HG03354 (cell line): ENCODE data around the gene PIANP.

Experiments used
- ATAC-seq: cut with Tn5 transposase; IDR thresholded peaks from one replicate; pipeline ENCODE4 v1.9.1; 2021; ENCODE audit warnings: mild to moderate bottlenecking; ENCODE audit not compliant: unreplicated experiment, poor library complexity, severe bottlenecking

PIANP gene

DNA sequence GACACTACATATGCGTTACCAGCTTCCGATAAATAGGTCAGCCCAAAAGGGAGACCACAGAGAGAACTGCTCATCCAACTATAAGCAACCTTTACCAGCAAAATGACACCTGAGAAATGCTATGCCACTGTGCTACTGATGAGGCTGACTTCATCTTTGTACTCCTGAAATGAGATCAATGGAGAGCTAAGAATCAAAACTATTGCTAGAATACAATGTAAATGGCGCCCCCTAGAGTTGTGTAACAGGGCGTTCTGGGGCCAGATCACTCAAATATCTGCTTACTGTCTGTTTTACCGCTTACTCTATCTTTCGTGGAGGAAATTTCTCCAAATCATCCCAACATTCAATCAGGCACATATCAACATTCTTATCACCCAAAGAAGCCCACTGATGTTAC lies 16.0 kb downstream of the PIANP start:
- no peak for ATAC-seq

DNA sequence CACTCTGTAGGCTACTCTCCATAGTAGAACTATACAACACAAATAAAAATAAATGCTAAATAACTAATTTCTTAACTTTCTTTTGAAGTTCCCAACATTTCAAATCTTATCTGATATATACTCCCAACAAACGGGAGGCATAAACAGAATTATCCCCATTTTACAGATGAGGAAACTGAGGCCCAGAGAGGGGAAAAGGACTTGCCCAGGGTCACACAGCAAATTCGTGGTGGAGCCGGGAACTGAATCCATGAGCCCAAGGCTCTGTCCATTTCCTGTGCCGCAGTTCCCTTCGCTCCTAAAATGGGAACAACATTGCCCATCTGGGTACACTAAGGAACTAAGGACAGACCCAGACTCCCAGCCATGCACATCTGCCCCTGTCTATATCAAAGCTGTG lies 23.7 kb downstream of the PIANP start:
- no peak for ATAC-seq

DNA sequence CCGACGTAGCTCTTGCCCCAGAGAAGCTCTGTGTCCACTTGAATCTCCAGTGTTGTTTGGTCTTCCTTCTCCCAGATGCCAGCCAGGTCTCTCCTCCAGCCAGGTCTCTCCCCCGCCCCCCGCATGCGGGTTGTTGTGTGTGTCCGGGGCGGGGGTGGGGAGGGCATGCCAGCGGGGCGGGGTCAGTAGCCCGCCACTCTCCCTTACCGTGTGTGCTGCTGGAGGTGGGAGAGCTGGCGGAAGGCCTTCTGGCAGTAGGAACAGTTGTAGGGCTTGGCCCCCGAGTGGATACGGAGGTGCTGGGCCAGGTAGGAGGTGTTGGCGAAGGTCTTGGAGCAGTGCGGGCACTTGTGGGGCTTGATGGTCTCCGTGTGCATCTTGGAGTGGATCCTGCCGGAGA lies 28.5 kb downstream of the PIANP start:
- no peak for ATAC-seq

DNA sequence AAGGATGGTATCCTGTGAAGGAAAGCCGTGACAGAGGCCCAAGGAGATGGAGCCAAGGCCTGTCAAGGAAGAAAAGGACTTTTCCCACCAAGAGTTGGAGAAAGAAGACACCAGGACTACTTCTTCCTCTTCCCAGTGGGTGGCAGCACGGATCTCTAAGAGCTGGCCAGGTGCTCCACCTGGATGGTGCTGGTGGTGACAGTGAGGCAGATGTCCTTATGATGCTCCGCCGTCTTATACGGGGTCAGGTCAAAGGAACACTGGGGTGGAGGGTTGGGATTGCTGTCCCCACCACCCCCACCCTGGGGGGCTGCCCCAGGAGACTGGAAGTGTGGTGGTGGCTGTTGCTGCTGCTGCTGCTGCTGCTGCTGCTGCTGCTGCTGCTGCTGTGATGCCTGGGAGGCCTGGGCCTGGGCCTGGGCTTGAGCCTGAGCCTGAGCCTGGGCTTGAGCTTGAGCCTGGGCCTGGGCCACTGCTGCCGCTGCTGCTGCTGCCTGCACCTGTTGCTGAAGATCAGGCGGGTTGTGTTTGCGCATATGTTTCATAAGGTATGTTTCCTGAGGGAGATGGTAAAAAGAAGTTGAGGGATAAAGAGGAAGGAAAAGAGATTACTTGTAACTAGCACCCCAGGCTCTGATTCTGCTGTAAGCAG lies 32.9 kb downstream of the PIANP start:
- ATAC-seq, result no peak

DNA sequence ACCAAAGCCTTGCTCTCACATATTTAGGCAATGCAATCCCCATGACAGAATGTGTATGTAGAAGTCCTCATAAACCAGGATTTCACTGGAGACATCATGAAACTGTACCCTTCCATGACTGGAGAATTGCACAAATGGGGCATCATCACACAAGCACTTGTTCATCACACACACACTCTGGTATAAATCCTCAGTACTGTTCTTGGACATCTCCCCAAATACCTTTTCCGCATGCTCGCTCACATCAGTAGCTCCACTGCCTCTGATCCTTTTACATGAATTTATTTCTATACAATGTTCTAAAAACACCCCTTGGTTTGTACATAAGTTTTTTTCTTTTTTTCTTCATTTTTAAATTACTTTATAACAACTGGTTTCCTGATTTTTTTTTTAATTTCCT lies 34.4 kb downstream of the PIANP start:
- no peak for ATAC-seq

DNA sequence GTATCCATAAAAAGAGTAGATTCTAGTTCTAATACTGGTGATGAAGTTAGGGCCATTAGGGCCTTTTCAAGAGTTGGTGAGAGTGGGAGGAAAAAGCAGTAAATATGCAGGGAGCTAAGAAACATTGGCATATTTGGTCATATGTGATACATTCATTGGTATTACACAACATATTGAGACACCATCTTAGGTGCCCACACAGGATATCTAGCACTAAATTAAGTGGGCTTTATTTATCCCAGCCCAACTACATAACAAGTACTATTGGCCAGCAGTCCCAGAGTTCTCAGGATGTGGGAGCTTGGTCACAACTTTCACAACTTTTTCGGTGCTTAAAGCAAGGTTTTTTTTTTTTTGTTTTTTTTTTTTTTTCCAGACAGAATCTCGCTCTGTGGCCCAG lies 35.7 kb downstream of the PIANP start:
- no peak for ATAC-seq

DNA sequence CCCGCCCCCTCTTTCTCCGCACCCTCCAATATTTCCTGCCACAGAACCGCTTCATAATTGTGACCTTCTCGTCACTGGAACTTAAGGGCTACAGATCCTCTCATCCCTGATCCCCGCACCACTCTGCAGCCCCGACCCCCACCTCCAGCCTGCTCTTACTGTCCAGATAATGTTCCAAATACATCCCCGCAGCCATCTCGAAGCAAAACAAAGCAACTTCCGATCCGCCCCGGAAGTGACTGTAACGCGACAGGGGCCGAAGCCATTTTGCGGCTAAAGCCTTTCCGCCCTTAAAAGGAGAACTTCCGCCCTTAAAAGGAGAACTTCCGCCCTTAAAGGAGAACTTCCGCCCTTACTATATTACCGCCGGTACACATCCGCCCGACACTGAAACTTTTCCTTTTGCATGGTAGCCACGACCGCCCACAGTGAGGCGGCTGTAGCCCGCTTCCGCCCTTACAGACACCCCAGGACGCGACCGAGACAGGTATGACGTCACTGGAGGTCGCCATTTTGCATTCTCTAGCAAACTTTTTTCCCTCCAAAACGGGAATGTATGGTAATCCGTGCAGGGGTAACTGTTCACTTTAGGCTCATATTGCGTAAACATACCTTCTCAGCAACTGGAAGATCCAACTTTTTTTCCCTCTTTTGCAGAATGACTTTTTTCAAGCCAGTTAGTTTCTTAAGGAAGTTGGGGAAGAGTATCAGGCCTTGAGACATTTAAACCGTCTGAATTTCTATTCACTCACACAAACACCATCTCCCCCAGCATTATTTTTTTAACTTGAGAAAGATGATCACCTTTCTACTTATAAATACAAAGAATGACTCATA lies 37.5 kb downstream of the PIANP start, which contains the start of gene ING4:
Gene ING4 (minus strand): TSS at position 214 of the 837 bp plus-strand sequence. CDS start 18 bp downstream, at position 196.
- peak; percentile 98 for ATAC-seq

DNA sequence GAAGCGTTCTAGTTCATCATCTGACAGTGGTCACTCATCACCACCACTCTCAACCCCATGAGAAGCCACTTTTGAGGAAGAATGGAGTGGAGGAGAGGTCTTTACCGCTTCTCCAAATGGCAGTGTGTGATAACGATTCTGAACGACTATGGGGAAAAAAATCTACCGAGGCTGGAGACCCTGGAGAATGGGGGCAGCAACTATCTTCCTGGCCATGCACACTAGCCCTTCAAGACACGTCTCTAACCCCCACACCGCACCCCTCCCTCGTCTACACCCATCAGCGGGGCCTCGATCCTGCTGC lies 38.1 kb downstream of the PIANP start:
- ATAC-seq, result no peak

DNA sequence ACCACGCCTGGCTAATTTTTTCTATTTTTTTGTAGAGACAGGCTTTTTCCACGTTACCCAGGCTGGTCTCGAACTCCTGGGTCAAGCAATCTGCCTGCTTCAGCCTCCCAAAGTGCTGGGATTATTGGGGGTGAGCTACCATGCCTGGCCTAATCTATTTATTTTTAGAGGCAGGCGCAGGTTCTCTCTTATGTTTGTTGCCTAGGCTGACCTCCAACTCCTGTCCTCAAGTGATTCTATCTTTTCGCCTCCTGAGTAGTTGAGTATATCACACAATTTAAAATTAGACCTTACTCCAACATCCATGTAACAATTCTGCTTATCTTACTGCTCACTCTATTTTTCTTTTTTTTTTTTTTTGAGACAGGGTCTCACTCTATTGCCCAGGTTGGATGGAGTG lies 46.6 kb downstream of the PIANP start:
- ATAC-seq, result no peak

DNA sequence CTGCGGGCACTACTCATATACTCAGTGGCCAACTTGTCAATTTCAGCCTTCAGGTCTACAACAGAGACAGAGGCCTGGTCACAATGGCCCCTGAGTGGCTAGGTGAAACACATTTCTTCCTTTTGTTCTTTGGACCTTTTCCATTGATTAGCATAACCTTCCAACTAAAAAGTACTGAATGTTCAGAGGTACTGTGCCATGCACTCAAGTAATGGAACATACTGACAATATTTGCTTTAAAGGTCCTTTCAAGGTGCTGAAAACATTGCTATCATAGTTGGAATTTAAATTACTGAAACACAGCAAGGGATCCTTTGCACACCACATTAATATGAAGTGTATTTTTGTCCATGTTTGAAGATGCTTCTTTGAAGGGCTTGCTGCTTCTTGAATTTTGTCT lies 47.3 kb downstream of the PIANP start:
- ATAC-seq, result no peak

DNA sequence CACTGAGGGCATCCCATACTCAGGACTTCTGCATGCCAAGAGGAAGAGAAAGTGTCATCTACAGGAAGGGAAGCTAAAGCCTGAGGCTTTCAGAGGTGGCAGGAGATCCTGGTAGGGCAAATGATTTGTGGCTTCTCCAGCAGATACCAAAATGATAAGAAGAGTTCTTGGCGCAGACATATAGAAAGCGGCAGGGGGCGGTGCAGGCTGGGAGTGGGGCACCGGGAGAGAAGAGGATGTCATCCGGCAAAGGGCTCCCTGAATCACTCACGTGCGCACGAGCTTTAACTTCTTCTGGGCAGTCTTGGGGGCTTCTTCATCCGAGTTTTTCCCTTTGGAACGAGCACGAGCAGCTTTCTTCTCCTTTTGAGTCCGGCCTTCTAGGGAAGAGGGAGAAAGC lies 48.2 kb downstream of the PIANP start:
- ATAC-seq, result no peak

DNA sequence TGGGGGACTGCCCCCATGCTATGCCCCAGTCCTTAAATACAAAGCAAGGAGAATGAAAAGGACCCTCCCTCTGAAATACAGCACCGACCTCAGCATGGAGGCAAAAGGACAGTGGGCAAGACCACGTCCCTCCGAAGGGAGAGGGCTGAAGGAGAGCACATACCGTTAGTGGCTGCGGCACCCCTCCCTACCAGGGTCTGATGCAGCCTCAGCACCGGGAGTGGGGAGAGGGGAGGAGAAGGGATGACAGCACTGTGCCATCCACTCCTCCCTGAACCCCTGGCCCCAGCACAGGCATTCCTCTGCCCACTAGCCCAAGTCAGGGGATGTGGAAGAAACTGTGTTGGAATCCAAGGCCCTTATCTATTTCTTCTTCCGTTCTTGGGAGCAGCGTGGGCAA lies 49.8 kb downstream of the PIANP start:
- no peak for ATAC-seq

DNA sequence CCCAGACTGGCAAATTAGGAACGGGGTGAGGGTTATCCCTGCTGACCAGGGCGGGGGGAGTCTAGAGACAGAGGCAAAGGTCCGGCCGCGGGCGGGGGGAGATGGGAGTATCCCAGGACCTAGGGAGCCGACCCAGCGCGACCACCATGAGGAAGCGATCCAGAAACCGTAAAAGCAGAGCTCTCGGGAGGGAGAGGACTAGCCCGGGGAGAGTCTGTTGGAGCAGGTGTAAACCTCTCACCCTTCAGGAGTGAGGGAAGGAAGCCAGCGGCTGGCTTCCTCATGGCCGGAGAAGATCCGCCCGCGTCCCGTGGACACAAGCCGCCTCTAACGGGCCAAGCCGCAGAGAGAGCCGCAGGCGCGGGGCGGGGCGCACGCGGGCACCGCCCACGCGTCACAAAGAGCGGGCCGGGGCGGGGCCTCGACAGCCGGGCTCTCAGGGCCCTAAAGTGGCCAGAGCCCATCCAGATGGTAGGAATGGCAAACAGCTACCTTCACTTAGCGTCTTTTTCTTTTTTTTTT lies 53.5 kb downstream of the PIANP start, which contains the start of gene ACRBP:
Gene ACRBP (minus strand): TSS at position 350 of the 522 bp plus-strand sequence. CDS start 66 bp downstream, at position 284.
- ATAC-seq, result peak; percentile 64

DNA sequence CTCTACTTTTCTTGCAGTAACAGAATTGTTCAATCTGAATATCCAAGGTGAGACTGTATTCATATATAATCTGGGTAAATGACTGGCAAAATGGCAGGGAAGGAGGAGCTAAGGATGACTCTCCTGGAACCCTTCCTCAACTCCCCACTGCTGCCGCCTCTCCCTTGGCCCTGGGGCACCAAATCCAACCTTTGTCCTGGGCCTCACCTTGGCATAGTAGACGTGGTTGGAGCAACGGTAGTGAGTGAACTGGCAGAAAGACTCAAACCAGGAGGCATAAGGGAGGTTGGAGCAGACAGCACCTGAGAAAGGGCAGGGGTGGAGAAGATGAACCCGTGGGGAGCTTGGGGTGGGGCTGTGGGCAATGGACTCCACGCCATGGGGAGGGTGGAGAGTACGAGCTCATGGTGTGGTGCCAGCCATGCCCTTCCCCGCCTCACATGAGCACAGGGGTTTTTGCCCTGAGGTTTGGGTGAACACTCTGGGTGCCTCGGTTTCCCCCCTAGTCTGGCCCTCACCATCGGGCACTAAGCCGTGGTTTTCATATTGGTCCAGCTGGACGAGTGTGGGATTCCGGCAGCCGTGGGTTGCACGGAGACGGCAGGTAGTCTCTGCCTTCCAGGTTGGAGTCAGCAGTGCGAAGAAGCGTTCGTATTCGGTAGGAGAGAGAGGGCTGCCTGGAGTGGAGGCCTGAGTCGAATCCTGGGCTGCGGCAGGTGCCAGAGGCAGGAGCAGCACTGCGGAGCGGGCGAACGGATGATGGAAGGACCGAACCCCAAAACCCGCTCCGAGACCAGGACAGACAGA lies 54.1 kb downstream of the PIANP start:
- no peak for ATAC-seq

DNA sequence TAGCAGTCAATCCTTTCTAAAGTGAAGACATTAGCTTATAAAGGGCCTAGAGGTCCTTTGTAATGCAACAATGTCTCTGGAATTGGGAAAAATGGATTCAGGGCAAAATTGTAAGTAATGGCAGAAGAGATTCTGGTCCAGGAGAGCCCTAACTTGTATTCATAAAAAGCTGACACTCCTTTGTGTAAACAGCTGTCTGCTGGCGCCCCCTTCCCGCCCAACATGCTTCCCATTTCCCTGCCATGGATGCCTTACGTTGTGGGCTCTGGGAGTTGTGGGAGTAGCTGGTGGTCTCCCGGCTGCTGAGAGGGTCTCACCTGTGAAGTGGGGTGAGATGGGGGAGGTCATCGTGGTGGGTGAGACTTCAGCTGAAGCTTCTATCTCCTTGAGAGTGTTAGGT lies 55.7 kb downstream of the PIANP start:
- no peak for ATAC-seq

DNA sequence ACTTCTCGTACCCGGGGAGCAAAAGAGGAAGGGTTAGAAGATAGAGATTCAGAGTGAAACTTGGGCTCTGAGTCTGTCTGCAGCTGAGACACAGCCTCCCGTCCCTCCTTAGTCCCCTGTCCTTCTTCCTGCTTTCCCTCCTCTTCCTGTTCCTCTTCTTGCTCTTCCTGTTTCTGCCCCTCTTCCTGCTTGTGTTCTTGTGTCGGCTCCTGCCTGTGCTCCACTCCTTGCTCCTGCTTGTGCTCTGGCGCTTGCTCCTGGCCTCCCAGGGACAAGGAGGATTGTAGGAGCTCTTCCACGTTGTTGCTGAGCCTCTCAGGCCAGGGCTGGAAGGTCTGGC lies 56.4 kb downstream of the PIANP start:
- ATAC-seq, result no peak
